ENCODE results near the gene UCK1. TPM values are rescaled to one million over a fixed set of nuclear protein-coding genes. Genes with fewer than 3 reads are reported as not detected.

Gene UCK1
- 10 to 100 TPM; 47.6 to 48.2 TPM for total RNA-seq

DNA sequence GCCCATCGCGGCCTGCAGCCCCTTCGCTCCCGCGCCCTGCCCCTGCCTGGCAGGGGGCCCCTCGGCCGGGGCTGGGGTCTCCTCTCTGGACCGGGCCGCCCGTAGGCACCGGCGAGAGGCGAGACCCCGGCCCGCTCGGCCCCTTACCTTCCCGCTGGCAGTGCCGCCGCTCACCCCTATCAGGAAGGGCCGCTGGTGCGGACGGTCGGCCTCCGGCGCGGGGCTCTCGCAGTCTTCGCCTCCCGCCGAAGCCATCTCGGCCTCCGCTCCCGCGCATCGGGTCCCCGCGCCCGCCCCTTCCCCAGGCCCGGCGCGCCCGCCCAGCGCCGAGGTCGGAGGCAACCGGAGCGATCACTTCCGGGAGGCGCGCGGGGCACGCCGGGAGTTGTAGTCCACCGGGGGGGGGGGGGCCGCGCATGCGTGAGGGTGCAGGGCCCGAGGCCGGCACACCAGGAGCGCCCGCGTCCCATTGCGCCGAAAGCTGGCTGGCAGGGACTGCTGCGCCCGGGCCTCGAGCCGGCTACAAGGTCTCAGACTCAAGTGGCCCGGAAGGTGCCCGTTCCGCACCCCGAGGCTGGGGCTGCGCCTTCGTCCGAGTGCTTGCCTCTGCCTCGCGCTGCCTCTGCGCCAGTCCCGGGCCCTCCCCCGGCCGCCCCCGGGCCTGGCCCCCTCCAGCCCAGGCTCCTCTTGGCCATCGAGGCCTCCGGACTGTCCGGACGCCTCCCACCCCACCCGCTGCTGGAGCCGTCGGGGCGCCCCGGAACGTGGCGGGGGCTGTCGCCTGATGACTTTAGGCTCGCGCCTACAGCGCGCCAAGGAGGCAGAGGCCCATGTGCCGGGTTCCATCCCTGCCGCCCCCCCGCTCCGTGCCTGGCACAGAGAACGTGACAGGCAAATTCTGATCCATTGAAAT is at the start of gene UCK1:
Gene UCK1 (minus strand): TSS at position 344 of the 913 bp plus-strand sequence. CDS start 89 bp downstream, at position 255.
- H3K27ac ChIP-seq = peak within 1 kb of the TSS; percentile 78 to 81
- 10% methylated on average over 28 of the region's 103 CpGs for WGBS
- TF ChIP-seq, protein P1, sequence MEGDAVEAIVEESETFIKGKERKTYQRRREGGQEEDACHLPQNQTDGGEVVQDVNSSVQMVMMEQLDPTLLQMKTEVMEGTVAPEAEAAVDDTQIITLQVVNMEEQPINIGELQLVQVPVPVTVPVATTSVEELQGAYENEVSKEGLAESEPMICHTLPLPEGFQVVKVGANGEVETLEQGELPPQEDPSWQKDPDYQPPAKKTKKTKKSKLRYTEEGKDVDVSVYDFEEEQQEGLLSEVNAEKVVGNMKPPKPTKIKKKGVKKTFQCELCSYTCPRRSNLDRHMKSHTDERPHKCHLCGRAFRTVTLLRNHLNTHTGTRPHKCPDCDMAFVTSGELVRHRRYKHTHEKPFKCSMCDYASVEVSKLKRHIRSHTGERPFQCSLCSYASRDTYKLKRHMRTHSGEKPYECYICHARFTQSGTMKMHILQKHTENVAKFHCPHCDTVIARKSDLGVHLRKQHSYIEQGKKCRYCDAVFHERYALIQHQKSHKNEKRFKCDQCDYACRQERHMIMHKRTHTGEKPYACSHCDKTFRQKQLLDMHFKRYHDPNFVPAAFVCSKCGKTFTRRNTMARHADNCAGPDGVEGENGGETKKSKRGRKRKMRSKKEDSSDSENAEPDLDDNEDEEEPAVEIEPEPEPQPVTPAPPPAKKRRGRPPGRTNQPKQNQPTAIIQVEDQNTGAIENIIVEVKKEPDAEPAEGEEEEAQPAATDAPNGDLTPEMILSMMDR (IDR thresholded peaks at IDR 0.05) = peak in 2 of 4 experiments; percentile 9 to 29
- peak; percentile 32 for TF ChIP-seq POLR2A (IDR thresholded peaks at IDR 0.05)
- no peak for TF ChIP-seq POLR2AphosphoS5 (IDR thresholded peaks at IDR 0.05)
- H3K4me1 ChIP-seq (replicated peaks) = peaks cover 6% of the 10 kb centered on the region
- H3K27me3 ChIP-seq (replicated peaks; ENCODE audit: insufficient read depth) = no peaks in the 10 kb centered on the region
- no peaks in the 10 kb centered on the region for H3K9me3 ChIP-seq
- DNase-seq (ENCODE audit: low spot score) = peak; percentile 60
- intact Hi-C loops (cut with DNase I) = loop anchor here (1.0 kb wide), 1 partner anchor 181 kb away; no protein-coding TSS in a partner anchor
- H3K4me3 ChIP-seq = peak within 1 kb of the TSS; percentile 99
- H3K36me3 ChIP-seq = peaks cover 0 to 15% of the 10 kb centered on the region in 2 donors

DNA sequence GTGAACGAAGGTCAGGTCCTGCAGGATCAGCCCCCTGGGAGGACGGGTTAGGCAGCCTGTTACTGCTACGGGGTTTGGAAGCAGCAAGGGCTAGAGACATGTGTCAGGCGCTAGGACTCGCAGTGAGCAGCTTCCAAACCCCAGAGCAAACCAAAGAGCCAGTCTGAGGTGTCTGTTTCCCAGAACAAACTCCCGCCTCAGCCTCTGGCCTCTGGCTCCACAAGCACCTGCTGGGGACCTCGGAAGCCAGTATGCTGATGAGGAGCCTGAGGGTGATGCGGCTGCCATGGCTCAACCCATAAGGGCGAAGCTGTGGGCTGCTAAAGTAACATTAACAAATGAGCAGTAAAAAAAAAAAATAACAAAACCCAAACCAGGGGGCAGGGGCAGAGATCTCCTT is 49.3 kb upstream of the UCK1 start:
- Histone ChIP-seq H3K27me3 (replicated peaks; ENCODE audit: insufficient read depth) (no peaks in the 10 kb centered on the region), H3K4me1 (replicated peaks) (no peaks in the 10 kb centered on the region), H3K27ac (no peak overlapping the region), H3K4me3 (no peak overlapping the region), H3K36me3 (peaks cover 16 to 17% of the 10 kb centered on the region in 2 donors), H3K9me3 (no peaks in the 10 kb centered on the region)
- TF ChIP-seq POLR2A (IDR thresholded peaks at IDR 0.05) (no peak), POLR2AphosphoS5 (IDR thresholded peaks at IDR 0.05) (no peak)
- TF ChIP-seq, protein P1 (IDR thresholded peaks at IDR 0.05) = no peak
- 70% methylated on average over 9 of the region's 9 CpGs for WGBS
- intact Hi-C loops (cut with DNase I) = no loop called here
- DNase-seq (ENCODE audit: low spot score) = no peak

DNA sequence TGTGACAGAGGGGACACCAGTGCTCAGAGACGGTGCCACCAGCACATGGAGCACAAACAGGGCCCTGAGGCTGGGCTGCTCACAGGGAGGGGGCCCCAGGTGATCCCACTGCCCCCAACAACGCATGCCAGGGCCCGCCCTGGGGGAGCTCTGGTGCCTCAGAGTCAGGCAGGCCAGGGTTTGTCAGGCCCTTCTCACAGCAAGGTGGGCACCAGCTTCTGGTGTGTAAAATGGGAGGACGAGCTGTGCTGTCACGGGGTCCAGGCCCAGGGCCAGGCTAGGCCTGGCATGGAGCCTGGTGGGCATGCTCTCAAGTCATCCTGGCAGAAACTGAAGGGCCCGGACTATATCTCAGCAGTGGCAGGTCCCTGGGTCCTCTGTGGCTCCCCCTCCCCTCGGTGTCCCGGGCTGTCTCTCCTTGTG is 48.7 kb upstream of the UCK1 start:
- 43% methylated on average over 3 of the region's 8 CpGs for WGBS
- intact Hi-C loops (cut with DNase I) = no loop called here
- Histone ChIP-seq H3K27me3 (replicated peaks; ENCODE audit: insufficient read depth) (no peaks in the 10 kb centered on the region), H3K4me3 (no peak overlapping the region), H3K27ac (no peak overlapping the region), H3K9me3 (no peaks in the 10 kb centered on the region), H3K4me1 (replicated peaks) (no peaks in the 10 kb centered on the region), H3K36me3 (peaks cover 13 to 17% of the 10 kb centered on the region in 2 donors)
- DNase-seq (ENCODE audit: low spot score) = no peak
- no peak for TF ChIP-seq POLR2A (IDR thresholded peaks at IDR 0.05)
- TF ChIP-seq, protein P1 (IDR thresholded peaks at IDR 0.05) = no peak
- TF ChIP-seq POLR2AphosphoS5 (IDR thresholded peaks at IDR 0.05) = no peak

DNA sequence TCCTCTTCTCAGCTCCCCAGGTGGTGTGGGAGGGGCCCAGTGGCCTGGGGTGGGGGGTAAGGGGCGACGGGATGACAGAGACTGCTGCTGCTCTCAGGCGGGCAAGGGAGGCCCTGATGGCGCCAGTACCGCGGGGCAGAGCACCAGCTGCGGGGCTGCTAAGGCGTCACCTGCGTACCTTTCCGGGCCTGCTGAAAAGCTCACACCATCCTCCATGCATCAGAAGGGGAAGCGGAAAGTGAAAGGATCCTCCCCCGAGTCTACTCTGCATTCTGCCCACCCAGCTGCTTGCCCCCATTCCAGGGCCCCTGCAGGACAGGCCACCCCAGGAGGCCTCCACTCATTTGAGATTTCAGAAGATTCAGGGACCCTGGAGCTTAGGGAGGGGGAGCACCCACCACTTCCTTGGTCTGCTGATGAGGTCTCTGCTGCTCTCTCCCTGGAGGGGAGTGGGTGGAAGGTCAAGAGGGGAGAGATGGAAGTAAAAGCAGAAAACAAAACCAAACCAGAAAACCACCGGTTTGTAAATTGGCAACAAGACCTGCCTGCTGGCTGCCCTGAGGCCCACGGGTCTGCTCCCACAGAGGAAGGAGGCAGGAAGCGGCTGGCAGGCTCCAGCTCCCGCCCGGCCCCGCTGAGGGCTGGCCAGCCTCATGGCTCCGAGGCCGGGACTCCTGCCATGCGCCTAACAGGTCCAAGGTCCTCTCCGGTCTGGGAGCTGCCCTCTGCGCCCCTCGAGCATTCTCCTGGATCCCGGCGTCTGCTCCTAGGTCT is 47.9 kb upstream of the UCK1 start:
- Histone ChIP-seq H3K9me3 (no peaks in the 10 kb centered on the region), H3K27ac (no peak overlapping the region), H3K27me3 (replicated peaks; ENCODE audit: insufficient read depth) (no peaks in the 10 kb centered on the region), H3K4me1 (replicated peaks) (no peaks in the 10 kb centered on the region), H3K36me3 (peaks cover 11 to 12% of the 10 kb centered on the region in 2 donors), H3K4me3 (no peak overlapping the region)
- WGBS = 72% methylated on average over 26 of the region's 26 CpGs
- no peak for DNase-seq (ENCODE audit: low spot score)
- intact Hi-C loops (cut with DNase I) = no loop called here
- no peak for TF ChIP-seq POLR2A (IDR thresholded peaks at IDR 0.05)
- no peak for TF ChIP-seq POLR2AphosphoS5 (IDR thresholded peaks at IDR 0.05)
- TF ChIP-seq, protein P1 (IDR thresholded peaks at IDR 0.05) = no peak
